ES-I3 (cell line): ENCODE results near the gene DZIP1L.

ENCODE experiments used
- H3K36me3 ChIP-seq: 2 replicates; pipeline ENCODE4 v1.6.1; 2013; ENCODE audit warnings: mild to moderate bottlenecking, low read length, control low read depth, moderate library complexity; ENCODE audit not compliant: insufficient read depth
- H3K4me1 ChIP-seq: 2 replicates; pipeline ENCODE4 v1.6.1; 2013; ENCODE audit warnings: mild to moderate bottlenecking, control low read depth, low read length; ENCODE audit not compliant: insufficient read depth
- H3K9ac ChIP-seq: 2 replicates; pipeline ENCODE4 v1.6.1; 2013; ENCODE audit warnings: low read depth, mild to moderate bottlenecking, low read length, moderate library complexity
- H3K9me3 ChIP-seq: 2 replicates; pipeline ENCODE4 v1.6.1; 2013; ENCODE audit warnings: mild to moderate bottlenecking, low read length, moderate library complexity; ENCODE audit not compliant: control insufficient read depth, insufficient read depth

Gene DZIP1L

GRCh38 chr3:138025553-138025952 is 89.9 kb downstream of the DZIP1L start:
- Histone ChIP-seq H3K36me3 (no peaks in the 10 kb centered on the region), H3K9me3 (no peaks in the 10 kb centered on the region), H3K9ac (no peak overlapping the region), H3K4me1 (no peaks in the 10 kb centered on the region)

GRCh38 chr3:138023754-138024153 is 91.7 kb downstream of the DZIP1L start:
- Histone ChIP-seq H3K9me3 (no peaks in the 10 kb centered on the region), H3K36me3 (no peaks in the 10 kb centered on the region), H3K9ac (no peak overlapping the region), H3K4me1 (no peaks in the 10 kb centered on the region)

- H3K36me3 ChIP-seq = no peaks in the 10 kb centered on the region
- no peak overlapping the region for H3K9ac ChIP-seq
- H3K9me3 ChIP-seq = no peaks in the 10 kb centered on the region
- H3K4me1 ChIP-seq = no peaks in the 10 kb centered on the region
These were observed 95.9 kb downstream of the DZIP1L start for GRCh38 chr3:138019281-138020069.

- H3K4me1 ChIP-seq = no peaks in the 10 kb centered on the region
- H3K9ac ChIP-seq = no peak overlapping the region
- no peaks in the 10 kb centered on the region; the same call in 1 of the 2 replicates for H3K9me3 ChIP-seq
These were observed 99.3 kb downstream of the DZIP1L start for GRCh38 chr3:138016065-138016464.

GRCh38 chr3:138012526-138012925 is 102.9 kb downstream of the DZIP1L start:
- H3K36me3 ChIP-seq = no peaks in the 10 kb centered on the region
- no peaks in the 10 kb centered on the region; the same call in 1 of the 2 replicates for H3K9me3 ChIP-seq
- H3K9ac ChIP-seq = no peak overlapping the region
- no peaks in the 10 kb centered on the region for H3K4me1 ChIP-seq

More at GRCh38 chr3:138016065-138016464, 99.3 kb downstream of the DZIP1L start:
- no peaks in the 10 kb centered on the region for H3K36me3 ChIP-seq
